ENCODE data around the gene FOXK2.

FOXK2 gene

DNA sequence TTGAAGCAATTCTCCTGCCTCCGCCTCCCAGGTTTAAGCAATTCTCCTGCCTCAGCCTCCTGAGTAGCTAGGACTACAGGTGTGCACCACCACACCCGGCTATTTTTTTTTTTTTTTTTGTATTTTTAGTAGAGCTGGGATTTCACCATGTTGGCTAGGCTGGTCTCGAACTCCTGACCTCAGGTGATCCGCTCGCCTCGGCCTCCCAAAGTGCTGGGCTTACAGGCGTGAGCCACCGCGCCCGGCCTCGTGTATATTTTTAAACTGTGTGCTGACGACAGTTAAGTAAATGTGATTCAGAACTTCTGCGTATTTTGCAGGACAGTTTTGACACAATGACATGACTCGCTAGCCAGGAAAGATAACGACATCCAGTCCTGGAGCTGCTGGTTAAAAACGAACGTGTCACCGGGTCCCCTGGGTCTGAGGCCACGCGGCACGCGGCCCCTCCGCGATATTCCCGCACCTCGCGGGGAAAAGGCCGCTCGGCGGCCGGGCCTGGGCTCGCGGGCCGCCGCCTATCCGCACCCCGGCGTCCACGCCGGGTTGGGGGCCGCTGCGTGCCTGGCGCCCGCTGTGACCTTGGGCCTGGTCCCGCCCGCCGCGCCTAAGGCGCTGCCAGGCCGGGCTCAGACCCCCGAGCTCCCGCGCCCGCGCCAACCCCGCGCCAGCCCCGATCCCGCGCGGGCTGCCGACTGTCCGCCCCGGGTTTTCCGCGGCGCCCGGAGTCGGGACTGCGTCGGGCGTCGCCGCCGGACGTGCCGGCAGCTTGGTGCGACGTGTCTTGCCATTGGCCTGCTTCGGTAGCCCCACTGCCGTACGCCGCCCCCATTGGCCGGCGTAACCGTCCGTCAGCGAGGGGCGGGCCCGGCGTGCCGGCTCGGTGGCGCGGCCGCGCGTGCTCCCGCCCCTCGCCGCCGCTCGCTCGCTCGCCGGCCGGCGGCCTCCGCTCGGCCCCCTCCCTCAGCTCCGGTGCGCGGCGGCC, at the start of gene FOXK2:
TSS of gene FOXK2 (plus strand) at position 907 of the 985 bp plus-strand sequence. CDS start 157 bp downstream, outside the sequence.
- peak; percentile 93 to 95 for DNase-seq (ENCODE audit: low read depth in 1 of 2, low spot score in 1 of 2)

DNA sequence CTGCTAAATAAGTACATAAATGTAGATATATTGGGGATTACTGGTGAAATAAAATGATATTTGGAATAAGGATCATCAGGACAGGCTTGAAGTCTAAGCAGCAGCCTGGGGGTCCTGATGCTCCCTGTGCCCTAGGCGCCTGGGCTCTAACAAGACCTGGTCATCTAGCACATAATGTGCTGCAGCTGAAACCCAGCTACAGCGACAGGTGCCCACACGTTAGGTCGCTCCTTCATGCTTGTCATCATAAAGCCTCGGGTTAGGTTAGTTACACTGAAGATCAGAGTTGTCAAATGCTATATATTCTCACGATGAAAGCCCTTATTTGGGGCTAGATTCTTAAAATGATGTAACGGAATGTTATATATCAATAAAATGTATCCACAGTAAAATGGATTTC, 49.5 kb upstream of the FOXK2 start:
- no peak for DNase-seq (ENCODE audit: low read depth in 1 of 2, low spot score in 1 of 2)

DNA sequence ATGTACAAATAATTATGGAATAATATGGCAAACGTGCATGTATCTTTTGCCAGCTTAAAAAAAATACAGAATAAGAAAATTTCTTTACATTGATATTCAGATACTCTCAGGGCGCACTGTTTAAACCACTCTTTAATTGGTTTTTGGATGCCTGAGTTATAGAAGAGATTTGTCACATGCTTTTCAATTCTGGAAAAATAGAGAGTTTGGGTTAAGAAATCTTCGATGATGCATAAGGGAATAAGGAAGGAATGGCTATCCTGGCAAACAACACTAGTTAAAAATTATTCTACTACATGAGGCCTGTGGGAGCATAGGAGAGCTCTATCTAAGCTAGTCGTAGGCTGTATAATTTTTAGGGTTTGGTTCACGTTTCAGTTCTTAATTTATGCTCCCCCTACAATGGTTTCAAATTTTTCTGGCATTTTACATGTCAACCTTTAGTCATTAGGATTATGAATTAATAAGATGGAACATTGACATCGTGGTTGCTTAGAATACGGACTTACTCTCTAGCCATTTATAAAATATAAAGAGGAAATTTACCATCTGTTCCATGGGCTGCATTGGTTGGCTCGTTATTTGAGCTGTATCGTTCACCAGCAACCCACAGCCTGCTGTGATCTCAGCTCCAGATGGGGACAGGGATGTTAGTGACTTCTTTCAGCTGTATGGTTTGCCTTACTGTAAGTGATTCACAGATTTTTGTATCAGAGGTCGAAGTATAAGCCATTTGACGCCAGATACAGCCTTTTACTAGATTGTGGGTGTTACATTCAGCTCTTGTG, 45.1 kb upstream of the FOXK2 start:
- no peak for DNase-seq (ENCODE audit: low read depth in 1 of 2, low spot score in 1 of 2)

DNA sequence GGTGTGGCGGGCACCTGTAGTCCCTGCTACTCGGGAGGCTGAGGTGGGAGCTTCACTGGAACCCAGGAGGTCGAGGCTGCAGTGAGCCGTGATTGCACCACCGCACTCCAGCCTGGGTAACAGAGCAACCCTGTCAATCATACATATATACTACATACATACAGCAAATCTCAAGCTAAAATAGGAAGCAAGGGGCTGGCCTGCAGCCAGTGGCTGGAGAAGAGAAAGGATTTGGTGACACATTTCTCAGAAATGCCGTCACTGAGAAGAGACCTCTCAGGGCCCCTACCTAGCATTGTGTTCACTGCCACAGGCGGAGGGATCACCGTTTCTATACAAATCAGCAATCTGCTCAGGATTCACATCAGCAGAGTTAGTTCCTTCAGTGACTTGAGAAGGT, 44.1 kb upstream of the FOXK2 start:
- no peak for DNase-seq (ENCODE audit: low read depth in 1 of 2, low spot score in 1 of 2)

DNA sequence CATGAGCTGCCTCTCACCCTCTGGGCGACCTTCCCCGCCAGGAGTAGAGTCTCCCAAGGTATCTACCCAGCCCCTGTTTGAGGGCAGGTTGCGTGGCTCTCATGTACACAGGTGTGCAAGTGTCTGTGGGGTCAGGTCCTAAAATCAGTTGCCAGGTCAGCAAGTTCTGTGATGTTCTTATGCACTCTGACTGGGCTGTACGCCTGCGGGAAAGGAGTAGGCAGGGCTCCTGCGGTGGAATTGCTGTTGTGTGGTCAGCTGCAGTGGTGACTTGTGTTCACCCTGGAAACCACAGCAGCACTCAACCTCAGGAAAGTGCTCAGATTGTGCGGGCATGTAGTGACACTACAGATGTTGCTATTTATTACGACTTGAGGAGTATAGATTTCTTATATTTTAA, 41.6 kb upstream of the FOXK2 start:
- DNase-seq (ENCODE audit: low read depth in 1 of 2, low spot score in 1 of 2): no peak

DNA sequence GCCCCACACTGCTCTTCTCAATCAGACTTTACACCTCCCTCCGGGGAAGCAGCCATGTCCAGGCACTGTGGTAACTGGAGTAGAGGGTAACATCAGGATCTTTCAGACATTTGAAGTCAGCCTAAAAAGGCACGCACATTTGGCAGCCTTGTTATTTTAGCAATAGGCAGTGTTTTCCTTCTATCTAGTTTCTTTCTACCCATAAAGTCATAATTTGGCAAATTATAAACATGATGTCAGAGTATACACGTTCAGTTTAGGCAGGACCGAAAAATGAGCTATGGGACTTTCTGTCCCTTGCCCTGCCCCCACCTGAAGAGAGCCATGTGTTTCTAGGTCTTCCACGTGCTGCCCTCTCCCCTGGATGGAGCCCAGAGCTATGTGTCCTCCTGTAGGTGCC, 39.9 kb upstream of the FOXK2 start:
- DNase-seq (ENCODE audit: low read depth in 1 of 2, low spot score in 1 of 2): no peak

DNA sequence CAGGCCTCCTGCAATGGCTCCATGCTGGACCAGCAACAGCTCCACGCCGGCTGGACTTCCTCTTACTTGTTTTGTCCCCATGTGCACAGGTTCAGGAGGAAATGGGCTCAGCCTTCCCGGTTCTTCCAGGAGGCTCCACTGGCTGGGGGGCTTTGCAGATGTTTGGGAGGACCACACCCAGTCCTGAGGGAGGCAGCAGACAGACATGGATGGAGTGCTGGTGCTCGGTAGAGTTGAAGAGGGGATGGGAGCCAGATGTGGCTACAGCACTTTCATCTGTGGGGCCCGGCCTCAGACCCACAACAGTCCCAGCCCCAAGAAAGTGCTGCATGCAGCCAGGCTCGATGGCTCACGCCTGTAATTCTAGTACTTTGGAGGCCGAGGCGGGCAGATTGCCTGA, 39.2 kb upstream of the FOXK2 start:
- DNase-seq (ENCODE audit: low read depth in 1 of 2, low spot score in 1 of 2): no peak

DNA sequence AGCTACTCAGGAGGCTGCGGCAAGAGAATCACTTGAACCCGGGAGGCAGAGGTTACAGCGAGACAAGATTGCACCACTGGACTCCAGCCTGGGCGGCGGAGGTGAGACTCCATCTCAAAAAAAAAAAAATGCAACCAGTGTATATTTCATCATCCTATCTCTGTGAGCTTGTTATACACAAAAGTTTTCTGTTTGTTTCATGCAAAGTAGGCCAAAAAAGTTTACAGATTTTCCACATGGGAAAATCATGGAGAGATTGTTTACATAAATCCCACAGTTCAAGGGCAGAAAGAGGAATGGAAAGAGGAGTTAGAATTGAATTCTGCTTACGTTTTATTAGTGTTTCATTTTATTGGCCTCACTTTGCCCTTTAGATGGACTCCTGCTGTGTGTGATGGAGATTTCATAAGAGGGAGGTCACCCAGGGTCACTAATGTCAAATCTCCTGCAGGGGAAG, 36.3 kb upstream of the FOXK2 start:
- no peak for DNase-seq (ENCODE audit: low read depth in 1 of 2, low spot score in 1 of 2)

DNA sequence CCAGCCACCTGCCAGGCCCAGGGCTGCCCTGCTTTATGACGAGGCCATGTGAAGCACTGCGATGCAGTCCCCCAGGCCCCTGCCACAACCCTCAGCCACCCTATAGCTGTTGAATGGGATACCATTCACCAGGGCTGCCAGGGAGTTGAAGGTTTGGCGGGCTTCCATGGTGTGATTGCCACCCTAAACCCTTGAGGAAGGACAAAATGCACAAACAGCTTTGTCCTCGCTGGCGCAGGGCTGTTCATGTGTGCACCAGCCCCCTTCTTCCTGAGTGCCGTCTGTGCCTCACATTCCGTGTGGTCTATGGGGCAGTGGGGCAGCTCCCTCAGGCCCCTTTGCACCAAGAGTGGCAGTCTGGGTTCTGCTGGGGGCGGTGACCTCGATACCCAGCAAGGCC, 35.7 kb upstream of the FOXK2 start:
- DNase-seq (ENCODE audit: low read depth in 1 of 2, low spot score in 1 of 2): no peak

DNA sequence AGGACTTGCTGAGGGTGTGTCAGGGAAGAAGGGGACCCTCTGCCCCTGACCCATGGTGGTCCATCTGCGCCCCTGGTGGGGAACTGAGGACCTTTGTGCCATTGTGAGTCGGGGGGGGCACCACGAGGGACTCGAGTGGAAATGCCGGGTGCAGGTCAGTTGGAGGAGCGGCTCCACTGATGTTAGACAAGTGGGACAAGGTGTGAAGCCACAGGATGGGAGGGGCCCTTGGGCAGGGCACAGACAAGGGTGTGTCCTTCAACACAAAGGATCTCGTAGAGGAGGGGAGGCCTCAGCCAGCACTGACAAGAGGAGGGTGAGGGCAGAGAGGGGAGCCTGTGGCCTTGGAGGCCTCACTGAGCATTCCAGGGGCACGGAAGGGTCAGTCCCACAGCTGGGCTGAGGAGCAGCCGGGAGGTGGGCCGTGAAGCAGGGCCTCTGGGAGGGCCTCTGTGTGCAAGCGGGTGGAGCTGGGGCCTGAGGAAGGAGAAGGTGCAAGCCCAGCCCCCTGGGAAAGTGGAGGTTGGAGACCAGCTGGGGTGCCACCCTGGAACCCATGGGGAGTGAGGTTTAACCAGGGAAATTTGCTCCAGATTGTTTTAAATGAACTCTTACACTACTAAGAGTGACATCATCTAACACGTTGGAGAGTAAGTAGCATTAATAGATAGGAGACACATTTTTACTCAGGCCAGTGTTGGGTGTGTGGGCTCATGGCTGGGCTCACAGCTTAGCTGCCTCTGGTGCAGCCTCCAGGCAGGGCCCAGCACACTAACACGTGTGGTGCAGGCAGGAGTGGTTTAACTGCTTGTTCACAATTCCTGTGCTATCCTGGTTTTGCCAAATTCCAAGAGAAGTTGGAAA, 33.1 kb upstream of the FOXK2 start:
- DNase-seq (ENCODE audit: low read depth in 1 of 2, low spot score in 1 of 2): no peak

DNA sequence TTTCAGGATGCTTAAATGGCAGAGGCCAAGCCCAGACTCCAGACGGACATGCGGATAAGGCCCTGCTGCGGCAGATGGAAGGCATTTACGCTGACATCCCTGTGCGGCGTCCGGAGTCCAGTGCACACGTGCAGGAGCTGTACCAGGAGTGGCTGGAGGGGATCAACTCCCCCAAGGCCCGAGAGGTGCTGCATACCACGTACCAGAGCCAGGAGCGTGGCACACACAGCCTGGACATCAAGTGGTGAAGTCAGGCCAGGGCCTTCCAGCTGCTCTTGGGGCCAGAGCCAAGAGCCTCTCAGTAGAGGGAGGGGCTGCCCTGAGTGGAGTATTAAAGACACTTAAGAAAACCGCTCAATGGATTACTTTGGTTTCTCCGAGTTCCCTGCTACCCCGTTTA, 31.6 kb upstream of the FOXK2 start:
- DNase-seq (ENCODE audit: low read depth in 1 of 2, low spot score in 1 of 2): no peak

DNA sequence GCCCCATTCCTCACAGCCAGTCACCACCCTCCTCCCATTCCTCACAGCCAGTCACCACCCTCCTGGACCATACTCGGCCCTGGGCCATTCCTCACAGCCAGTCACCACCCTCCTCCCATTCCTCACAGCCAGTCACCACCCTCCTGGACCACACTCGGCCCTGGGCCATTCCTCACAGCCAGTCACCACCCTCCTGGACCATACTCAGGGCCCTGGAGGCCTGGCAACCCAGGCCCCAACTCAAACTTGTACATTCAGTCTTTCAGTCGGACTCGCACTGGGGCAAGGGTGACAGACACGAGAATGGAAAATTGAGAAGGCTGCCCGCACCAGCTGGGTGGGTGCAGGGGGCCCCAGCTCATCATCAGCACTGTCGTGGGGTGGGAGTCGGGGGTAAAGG, 30.4 kb upstream of the FOXK2 start:
- no peak for DNase-seq (ENCODE audit: low read depth in 1 of 2, low spot score in 1 of 2)

DNA sequence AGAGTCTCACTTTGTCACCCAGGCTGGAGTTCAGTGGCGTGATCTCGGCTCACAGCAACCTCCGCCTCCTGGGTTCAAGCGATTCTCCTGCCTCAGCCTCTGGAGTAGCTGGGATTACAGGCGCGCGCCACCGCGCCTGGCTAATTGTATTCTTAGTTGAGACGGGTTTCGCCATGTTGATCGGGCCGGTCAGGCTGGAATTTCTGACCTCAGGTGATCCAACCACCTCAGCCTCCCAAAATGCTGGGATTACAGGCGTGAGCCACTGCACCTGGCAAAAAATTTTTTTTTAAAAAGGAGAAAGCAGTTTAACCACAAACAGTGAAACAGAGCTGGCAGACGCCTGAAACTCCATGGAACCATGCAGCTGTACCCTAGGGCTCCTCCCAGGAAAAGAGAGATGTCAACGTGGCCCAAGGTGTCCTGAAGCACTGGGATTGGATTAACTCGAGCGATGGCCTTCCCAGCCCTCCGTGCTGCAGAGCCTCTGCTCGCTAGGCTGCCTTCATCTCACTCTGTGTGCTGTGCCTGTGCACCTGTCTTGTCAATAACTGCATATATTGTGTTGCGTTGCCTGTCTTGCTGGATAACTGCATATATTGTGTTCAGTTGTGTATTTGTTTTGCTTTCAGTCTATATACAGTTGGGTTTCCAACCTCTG, 29.6 kb upstream of the FOXK2 start:
- no peak for DNase-seq (ENCODE audit: low read depth in 1 of 2, low spot score in 1 of 2)

DNA sequence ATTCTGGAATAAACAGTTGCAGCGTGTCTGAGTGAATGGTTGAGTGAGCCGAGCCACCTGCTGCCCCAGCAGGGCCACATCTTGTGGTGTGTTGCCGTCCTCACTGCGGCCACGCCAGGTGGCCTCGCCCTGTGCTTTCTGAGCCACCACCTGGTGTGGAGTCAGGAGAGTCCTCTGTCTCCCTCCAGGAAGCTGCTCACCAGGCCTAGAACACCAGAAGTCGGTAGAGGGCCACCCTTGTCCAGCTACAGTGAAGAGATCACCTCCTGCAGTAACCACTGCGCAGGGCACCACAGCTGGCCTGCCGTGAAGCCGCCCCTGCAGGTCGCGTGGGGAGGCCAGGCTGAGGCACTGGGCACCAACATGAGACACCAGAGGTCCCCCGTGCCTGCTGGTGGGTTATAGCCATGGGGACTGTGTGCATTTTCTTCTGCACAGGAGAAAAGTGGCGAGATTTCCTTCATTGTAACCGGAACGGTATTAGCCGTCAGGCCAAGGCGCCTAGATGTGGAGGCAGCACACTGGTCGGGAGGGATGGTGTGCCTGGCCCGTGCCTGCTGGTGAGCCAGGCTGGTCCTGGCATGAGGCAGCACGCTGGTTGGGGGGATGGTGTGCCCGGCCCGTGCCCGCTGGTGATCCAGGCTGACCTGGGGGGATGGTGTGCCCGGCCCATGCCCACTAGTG, 28.9 kb upstream of the FOXK2 start:
- DNase-seq (ENCODE audit: low read depth in 1 of 2, low spot score in 1 of 2): no peak

DNA sequence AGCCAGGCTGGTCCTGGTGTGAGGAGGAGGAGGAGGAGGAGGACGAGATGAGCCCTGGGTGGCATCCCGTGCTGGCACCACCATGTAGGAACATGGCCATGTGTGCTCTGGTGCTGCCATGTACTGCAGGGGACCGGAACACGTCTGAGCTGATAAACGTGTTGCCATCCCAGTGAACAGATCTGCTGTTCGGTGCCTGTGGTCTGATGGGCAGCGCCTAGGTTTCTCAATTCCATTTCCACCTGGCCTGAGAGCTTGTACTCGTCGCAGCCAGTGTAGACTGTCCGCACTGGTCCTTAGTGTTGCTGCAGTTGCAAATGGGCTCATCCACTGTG, 28.4 kb upstream of the FOXK2 start:
- DNase-seq (ENCODE audit: low read depth in 1 of 2, low spot score in 1 of 2): no peak

DNA sequence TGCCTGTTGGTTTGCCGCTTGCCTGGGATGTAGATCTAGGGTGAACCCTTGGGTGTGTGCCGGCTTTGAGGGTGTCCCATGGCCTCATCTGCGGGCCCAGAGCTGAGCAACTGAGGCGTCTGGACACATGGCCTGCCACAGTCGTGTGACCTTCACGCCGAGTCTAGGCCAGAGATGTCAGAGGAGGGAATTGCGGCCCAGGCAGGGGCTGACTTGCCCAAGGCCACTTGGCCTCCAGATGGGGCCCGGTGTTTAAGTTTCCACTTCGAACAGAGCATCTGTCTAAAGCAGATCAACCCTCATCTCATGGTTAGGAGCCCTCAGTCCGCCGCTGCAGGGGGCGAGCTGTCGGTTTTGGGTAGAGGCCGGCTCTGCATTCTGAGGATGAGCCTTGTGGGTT, 28.0 kb upstream of the FOXK2 start:
- DNase-seq (ENCODE audit: low read depth in 1 of 2, low spot score in 1 of 2): no peak

DNA sequence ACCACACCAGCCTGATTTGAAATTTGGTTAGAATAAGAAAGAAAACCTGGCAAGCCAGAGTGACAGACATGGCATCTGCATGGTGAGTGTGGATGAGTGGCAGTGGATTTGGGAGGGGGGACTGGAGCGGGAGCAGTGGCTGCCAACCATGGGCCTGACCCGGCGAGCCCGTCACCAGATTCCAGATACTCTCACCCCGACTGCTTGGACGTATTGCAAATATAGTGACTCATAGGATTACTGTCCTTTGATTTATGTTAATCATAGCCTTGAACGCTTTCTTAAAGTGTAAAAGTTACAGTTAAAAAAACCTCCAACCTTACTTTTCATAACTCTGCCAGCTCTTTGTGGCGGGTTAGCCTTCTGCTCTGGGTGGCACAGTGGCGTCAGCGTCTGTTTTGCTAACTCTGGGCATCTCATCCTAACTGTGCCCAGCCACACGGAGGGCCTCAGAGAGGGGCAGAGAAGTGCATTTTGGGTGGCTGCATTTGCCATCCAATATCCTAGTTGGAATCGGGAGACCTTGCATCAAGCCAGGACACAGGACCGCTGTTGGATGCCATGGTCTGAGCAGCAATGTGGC, 26.8 kb upstream of the FOXK2 start:
- no peak for DNase-seq (ENCODE audit: low read depth in 1 of 2, low spot score in 1 of 2)

DNA sequence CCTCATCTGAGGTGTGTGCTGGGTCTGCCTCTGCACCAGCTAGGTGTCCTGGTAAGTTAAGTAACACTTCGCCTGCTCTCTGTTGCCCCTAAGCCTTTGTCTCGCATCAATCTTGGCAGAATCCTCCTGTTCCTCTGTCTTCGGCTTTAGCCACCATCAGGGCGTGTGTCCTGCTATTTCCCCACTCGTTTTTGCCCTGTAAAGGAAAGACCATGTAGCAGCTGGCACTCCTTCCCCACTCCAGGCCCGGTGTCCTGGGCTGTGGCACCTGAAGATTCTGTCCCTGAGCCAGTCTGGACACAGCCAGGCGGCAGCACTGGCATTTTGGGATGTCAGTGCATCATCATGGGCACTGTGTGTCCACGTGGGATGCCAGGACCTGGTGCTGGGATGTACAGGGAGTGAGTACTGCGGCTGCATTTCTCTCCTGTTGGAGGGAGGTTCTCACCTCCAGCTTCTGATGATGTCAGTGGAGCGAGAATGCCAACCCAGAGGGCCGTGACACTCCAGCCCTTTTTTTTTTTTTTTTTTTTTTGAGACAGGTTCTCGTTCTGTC, 26.2 kb upstream of the FOXK2 start:
- DNase-seq (ENCODE audit: low read depth in 1 of 2, low spot score in 1 of 2): no peak

DNA sequence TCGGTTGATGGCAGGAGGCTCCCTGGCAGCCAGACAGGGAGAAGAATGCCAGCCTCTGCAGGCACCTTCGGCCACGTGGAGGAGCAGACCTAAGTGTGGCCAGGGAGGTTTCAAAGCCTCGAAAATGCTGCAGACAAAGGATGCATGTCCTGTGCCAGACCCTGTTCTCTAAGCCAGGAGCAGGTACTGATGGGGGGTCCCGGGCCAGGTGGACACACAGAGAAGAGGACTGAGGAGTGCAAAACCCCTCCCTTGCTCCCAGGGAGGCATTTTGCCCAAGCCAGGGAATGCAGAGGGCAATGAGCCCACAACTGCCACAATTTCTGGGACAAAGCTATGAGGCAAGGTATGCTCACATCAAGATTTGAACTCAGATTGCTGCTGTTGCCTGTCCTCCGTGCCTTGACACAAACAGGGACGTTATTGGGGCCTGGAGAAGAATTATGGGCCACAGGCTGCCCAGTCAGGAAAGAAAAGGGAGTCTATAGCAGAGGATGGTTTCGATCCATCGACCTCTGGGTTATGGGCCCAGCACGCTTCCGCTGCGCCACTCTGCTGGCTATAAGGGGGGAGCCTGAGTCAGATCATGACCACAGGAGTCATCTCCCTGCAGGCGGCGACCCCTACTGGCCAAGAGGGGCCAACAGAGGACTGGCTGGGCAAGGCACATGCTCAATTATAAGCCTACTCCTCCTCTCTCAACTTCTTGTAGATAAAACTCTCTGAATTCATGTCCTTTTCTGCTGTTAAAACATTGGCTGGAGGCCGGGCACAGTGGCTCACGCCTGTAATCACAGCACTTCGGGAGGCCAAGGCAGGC, 25.1 kb upstream of the FOXK2 start:
- DNase-seq (ENCODE audit: low read depth in 1 of 2, low spot score in 1 of 2): peak; percentile 77 to 80

All from stimulated activated CD4-positive, alpha-beta T cell treated with anti-CD3 and anti-CD28 coated beads, Interleukin-15, amount 100 ng/mL, for 1 hour (primary cell).